ENCODE data around the gene SLCO4A1. TPM values are rescaled to one million over a fixed set of nuclear protein-coding genes. Genes with fewer than 3 reads are reported as not detected.

Gene SLCO4A1, protein sequence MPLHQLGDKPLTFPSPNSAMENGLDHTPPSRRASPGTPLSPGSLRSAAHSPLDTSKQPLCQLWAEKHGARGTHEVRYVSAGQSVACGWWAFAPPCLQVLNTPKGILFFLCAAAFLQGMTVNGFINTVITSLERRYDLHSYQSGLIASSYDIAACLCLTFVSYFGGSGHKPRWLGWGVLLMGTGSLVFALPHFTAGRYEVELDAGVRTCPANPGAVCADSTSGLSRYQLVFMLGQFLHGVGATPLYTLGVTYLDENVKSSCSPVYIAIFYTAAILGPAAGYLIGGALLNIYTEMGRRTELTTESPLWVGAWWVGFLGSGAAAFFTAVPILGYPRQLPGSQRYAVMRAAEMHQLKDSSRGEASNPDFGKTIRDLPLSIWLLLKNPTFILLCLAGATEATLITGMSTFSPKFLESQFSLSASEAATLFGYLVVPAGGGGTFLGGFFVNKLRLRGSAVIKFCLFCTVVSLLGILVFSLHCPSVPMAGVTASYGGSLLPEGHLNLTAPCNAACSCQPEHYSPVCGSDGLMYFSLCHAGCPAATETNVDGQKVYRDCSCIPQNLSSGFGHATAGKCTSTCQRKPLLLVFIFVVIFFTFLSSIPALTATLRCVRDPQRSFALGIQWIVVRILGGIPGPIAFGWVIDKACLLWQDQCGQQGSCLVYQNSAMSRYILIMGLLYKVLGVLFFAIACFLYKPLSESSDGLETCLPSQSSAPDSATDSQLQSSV
- not detected for polyA plus RNA-seq (2013, experiment 1 of 2; ENCODE audit: insufficient read length)
- not detected for polyA plus RNA-seq (2013, experiment 2 of 2; ENCODE audit: insufficient read length)

DNA sequence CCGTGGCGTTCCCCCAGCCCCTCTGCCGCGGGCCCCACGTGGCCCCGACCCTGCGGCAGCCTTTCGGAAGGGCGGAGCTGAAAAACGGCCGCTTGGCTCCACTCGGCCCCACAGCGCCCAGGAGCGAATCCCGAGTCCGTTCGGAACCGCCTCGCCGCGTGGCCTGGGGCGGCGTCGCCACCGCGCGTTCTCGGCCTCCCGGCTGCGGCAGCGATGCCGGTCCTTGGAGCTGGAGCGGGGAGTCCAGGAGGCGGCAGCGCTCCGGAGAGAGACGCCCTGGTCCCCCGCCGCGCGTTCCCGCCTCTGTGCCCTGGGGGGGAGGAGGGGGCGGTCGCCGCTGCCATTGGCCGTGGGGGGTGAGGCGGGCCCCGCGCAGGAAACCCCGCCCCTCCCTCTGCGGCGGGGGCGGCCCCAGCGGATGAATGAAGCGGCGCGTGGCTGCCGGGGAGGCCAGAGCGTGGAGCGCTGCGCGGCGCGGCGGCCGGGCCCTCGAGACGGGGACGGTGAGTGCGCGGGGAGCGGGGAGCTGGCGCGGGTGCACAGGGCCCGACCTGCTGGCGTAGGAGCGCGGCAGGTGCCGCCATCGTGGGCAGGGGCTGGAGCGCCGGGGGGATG, at the start of gene SLCO4A1:
SLCO4A1 (plus strand) TSS at position 453 of the 615 bp plus-strand sequence. CDS start 13,952 bp downstream, outside the sequence.
- peak; percentile 34 for DNase-seq

DNA sequence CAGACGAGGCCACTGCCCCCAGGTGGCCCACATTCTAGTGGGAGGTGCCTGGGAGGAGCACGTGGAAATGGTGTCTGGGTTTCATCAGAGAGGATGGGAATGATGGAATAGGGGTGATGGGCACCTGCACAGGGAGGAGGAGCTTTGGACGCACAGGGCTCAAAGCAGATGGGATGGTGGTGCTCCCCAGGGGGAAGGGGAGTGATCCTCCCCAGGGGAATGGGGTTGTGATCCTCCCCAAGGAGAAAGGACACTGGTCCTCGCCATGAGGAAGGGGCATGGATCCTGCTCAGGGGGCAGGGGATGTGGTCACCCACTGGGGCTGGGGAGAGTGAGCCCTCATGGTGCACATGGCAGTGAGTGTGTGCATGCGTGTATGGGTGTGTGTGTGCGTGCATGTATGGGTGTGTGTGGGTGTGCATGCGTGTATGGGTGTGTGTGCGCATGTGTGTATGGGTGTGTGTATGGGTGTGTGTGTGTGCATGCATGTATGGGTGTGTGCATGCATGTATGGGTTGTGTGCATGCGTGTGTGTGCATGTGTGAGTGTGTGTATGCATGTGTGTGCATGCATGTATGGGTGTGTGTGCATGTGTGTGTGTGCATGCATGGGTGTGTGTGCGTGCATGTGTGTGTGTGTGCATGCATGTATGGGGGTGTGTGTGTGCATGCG, 49.7 kb upstream of the SLCO4A1 start:
- DNase-seq, result no peak

DNA sequence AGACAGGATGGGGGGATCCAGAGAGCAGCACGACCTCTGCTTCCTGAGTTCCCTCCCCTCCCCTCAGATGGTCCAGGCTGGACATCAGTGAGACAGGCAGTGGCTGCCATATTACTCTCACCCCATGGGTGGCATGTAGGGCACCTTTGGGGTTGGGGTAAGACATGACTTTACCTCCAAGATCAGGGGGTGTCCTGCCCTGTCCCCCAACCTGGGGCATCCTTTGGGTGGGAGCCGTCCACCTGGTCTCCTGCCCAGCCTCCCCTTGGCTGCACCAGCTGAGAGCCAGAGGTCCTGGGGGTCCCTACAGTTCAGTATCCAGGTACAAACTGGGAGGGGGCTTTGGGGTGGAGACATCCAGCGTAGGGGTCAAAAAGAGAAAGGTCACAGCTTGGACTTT, 48.7 kb upstream of the SLCO4A1 start:
- no peak for DNase-seq

DNA sequence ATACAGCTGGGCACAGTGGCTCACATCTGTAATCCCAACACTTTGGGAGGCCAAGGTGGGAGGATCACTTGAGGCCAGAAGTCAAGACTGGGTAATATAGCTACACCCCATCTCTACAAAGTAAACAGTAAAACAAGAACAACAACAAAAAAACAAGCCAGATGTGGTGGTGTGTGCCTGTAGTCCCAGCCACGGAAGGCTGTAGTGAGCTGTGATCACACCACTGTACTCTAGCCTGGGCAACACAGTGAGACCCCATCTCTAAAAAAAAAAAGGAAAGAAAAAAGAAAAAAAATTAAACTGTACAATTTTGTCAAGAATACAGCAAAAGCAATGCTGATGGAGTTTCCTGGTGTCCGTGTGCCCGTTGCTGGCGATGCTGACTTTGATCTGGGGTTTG, 47.2 kb upstream of the SLCO4A1 start:
- DNase-seq, result no peak

DNA sequence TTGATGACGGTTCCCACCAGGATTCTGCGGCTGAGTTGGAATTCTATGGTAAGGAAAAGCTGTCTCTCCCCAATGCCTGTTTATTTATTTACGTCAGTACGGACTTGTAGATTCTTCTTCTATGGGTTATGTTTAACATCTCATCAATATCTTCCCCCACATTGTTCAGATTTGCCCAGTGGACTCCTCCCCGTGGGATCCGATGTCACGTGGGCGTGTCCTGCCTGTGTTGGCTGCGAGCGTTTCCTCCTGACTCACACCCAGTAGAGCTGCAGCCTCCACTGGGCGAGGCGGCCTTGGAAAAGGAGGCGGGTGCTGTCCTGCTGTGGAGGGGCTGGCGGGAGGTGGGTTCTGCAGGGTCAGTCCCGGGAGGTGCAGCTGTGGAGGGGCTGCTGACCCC, 46.8 kb upstream of the SLCO4A1 start:
- DNase-seq, result peak; percentile 38

DNA sequence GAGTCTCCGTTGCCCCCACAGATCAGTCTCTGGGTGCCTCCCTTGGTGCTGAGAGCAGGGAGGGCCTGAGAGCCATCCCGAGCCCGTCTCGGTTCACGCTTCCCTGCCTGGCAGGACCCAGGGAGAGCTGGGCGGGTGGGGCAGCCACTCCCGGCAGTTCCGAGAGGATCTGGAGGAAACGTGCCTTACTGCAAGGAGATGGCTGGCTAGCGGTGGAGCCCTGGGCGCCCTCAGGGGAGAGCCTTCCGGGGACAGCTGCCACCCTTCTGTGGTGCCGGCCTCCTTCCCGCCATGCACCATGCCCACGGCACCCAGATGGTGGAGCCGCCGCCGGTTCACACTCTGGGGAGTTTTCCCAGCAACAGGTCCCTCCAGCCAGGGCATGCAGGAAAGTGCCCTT, 45.8 kb upstream of the SLCO4A1 start:
- no peak for DNase-seq

DNA sequence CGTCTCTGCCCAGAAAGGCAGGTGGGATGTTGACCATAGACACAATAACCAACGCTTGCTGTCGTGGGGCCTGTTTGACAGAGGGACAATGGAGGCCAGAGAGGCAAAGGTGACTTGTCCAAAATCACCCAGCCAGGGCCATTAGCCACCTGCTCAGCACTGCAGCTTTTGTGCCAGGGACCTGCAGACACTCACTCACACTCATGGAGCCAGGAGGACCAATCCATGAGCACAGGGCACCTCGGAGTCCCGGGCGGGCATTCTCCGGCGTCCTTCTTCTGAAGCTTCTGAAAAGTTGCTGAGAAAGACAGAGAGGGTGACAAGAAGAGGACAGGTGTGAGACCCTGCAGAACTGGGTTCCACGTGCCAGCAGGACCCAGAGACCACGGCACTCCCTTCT, 45.4 kb upstream of the SLCO4A1 start:
- DNase-seq, result no peak

DNA sequence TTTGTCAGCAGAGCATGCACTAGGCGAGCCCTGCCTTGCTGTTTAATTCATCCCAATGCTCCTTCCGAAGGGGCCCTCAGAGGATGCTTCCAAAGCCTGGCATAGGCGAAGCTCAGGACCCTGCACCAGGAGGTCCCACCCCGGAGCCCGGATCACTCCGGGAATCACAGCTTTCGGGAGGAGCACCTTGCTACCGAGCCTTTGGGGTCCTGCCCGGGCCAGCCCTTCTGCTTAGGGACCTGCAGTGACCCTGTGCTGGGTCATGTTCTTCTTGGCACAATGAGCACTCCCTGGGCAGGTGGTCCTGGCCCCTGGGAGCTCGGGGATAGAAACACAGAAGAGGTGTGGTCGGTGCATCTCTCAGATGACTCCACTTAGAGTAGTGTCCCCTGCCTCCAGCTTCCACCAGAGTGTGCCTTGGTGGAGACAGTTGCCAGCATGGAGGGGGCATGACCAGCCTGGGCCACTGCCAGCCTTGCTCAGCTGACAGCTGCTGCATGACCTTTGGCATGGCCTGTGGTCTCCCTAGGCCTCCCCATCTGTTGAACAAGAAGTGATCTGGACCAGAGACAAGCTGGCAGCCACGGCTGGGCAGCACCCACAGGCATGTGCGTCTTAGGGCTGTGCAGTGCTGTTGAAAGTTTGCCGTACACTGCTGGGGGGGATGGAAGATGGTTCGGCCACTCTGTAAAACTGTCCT, 44.7 kb upstream of the SLCO4A1 start:
- DNase-seq, result no peak

DNA sequence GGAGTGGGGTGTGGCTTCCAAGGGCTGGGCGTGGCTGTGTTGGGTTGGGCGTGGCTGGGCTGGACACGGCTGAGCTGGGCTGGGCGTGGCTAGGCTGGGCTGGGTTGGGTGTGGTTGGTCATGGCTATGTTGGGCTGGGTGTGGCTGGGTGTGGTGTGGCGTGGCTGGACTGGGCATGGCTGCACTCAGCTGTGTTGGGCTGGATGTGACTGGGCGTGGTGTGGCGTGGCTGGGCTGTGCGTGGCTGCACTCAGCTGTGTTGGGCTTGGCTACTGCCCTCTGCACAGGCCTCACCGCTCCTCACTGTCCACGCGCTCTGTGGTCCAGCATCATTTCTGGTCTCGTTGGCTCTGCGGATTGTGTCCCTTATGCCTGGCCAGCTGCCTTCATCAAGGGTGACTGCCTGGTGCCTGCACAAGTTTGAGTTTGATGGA, 43.5 kb upstream of the SLCO4A1 start:
- no peak for DNase-seq

DNA sequence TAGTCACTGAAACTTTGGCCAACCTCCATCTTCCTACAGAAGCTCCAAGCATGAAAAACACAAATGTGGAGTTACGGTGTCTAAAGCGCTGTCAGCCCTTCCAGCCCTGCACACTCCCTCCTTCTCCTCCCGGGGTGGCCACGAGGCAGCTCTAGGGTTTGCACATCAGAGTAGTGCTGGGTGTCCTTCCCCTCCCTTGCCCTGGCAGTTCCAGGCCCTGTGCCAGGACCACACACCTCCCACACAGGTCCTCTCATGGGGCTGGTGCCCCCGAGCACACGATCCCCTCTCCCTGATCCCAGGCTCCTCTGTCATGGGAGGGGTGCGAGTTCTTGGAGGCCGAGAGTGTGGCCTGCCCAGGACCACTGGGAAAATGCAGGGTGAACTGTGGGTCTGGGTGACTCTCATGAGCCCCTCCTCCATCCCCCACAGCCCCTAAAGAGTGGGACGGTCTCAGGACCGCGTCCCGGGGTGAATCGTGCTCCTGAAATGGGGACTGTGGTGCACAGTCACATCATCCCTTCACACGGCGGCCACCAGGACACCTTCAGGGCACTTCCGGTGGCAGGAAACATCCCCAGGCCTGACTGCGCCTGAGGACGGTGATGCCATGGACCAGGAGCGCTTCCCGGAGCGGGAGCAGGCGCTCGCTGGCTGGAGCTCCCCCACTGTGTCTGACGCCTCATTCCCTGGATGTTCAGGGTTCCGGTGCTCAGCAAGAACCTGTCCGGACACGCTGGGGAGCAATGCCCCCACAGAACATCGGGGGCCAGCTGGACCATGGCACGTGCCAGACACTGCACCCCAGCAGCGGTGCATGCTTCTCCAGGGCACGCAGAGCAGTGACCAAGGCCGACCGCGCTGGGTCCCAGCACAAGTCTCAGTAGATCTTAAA, 42.8 kb upstream of the SLCO4A1 start:
- DNase-seq, result no peak

DNA sequence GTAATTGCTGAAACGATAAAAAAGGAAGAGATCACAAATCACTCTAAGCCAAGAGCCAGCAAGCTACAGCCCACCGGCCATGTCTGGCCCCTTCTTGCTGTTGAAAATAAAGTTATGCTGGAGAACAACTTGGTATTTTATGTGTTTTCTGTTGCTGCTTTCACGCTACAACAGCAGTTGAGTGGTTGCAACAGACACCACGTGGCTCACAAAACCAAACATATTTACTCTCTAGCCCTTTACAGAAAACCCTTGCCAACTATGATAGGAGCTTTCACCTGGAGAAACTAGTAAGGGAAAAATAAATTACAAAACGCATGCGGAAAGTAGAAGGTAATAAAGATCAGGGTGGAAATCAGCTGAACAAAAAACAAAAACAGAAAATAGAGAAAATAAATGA, 41.1 kb upstream of the SLCO4A1 start:
- no peak for DNase-seq

DNA sequence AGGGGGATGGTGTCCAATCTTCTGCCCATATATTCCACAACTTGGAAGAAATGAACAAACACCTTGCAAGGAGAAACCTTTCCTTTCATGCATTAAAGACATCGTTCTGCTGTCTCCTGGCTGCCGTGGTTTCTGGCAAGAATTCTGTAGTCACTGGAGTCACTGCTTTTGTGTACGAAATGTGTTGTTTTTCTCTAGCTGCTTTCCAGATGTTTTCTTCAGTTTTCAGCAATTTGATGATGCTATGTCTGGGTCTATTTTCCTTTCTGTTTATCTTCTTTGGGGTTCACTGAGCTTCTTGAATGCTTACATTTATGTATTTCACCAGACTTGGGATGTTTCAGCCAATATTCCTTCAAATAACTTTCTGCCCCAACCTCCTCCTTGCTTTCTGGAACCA, 40.6 kb upstream of the SLCO4A1 start:
- DNase-seq, result no peak

DNA sequence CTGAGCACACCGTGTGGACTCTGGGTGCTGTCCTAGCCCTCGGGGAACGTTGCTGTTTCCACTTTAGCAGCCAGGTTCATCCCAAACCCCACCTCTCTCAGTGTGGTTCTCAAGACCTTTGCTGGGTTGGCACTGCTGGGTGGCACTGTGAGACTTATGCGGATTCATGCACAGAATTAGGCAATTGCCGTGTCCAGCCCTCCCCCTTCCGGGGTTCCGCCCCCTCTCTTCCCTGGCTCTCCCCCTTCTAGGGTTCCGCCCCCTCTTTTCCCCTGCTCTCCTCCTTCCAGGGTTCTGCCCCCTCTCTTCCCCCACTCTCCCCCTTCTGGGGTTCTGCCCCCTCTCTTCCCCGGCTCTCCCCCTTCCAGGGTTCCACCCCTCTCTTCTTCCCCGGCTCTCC, 39.8 kb upstream of the SLCO4A1 start:
- no peak for DNase-seq

DNA sequence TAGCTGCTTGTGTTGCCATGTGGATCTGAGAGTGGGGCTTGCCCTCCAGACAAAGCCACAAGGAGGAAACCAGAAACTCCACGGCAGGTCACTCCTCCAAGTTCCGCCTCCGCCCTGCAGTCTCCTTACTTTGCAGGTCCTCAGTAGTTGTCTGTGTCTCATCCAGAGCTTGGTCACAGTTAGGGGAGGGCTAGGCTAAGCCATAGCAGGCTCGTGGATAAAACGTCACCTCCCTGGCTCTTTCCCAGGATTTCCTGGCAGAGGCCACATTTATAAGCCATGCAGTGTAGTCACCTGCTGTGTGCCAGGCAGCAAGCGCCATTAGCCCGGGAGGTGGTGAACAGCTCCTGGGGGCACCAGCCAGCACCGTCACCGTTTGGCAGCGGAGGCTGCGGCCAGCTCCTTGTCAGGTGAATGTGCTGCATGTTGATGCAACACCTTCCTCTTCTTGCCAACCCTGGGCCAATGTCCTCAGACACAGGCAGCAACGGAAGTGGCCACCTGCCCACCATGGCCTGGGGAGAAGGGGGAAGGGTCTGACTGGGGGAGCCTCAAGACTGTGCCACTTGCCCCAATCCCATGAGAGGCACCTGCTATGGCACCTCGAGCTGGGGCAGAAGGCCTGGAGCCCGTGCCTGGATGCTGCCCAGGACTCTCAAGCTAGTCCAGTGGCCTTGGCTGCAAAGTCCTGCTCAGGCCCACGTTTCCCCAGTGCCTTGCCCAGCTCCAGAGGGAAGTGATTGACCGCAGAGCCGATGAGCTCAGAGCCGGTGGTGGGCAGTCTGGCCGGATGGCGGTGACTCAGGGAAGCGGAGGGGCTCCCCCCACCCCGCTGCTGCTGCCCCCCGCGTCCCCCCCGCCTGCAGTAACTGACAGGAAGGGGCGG, 39.0 kb upstream of the SLCO4A1 start:
- DNase-seq, result no peak

DNA sequence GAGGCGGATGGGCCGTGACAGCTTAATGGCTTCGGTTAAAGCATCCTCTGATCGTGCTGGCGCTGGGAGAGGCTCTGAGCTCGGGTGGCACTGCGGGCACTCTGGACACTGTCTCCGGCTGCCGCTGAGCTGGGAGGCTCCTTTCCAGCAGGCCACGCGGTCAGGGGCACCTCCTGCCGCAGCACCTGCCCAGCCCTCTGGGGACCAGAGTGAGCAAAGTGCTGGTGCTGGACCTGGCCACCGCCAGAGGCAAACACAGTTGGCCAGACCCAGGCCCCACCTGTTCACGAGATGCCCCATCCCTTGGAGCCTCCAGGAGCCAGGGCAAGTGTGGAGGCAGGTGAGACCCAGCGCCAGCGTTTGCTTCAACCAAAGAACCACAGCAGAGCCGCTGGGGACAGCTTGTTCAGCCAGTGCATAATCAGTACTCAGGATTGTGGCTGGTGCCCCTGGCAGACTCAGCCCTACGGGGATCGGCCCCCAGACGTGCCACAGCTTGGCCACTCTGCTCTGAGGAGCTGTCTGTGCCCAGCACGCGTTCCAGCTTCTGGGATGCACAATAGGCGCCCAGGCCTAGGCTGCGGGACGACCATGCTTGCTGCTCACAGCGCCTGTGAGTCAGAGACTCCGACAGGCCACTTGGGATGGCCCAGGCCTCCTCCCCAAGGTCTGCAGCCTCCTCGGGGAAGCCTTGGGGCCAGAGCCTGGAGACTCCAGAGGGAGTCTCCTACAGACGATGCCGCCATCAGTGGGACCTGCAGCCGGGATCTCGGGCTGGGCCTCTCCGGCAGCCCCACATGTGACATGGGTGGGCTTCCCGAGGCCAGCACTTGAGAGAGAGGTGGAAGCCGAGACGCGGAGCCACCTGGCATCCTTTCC, 38.2 kb upstream of the SLCO4A1 start:
- DNase-seq, result no peak

DNA sequence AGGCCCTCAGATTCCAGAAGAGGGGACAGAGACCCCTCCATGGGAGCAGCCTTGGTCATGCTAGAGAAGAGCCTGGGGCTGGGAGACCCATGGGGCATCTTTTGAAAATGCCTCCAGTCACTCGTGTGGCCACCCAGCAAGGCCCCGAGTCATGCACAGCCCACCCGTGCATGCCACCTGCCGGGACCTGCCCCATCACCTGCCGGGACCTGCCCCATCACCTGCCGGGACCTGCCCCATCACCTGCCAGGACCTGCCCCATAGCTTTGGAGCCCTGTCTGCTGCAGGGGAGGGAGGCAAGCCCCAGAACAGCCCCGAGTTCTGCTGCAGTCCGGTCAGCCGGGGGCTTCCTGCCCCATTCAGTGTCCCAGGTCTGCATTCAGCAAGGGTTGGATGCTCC, 37.5 kb upstream of the SLCO4A1 start:
- no peak for DNase-seq

DNA sequence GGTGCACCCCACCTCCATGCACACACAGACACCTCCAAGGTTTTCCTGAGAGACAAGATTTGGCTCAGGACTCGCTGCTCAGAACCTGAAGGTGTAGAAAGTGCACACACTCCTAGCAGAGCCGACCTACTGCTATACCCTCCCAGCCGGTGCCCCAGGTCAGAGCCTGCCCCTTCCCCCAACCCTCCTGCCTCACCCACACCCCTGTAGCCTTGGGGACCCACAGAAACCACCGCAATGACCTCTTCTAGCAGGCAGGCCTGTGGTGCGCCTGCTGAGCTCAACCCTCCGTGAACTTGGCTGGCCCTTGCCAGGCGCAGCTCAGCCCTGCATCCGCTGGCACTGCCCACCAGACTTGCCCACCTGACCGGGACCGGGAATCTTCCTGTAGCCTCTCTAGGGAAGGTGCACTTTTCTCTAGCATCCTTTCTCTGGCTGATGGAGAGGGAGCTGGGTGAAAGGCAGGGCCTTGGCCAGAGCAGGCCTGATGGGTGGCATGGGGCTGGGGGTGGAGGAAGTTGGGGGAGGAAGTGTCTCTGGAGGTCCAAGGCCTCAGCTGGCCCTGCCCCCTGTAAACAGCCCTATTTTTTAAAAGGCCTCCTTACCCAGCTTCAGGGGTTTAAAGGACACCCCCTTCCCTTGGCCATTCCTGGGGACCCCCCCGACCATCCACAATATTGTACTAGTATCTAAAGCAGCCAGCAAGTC, 36.9 kb upstream of the SLCO4A1 start:
- no peak for DNase-seq

DNA sequence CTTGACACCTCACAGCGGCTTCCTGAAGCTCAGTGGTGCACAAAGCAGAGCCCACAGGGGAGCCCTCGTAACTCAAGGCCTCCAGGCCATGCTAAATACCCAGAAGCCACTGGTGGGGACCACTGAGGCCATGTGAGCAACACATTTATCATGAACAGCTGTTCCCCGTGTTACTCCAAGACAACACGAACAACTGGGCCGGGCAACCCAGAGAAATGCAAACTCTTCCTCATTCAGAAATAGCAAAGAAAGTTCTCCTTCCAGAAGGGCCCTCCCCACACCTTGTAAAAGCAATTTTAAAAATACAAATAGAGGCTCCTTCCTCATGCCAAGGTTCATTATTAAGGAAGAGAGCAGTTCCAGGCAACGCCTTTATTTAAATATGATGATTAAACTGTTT, 36.3 kb upstream of the SLCO4A1 start:
- DNase-seq, result no peak

All from fibroblast of skin of scalp (primary cell).